ENCODE measurements around the gene CDK14. TPM values are rescaled to one million over a fixed set of nuclear protein-coding genes. Genes with fewer than 3 reads are reported as not detected.

The CDK14 gene
- total RNA-seq, 1 donor from 2014 or later = 58.6 TPM

- DNase-seq (no peak), ATAC-seq (no peak)
- intact Hi-C loops (cut with DNase I) = no loop called here
- no peaks in the 10 kb centered on the region for H3K4me1 ChIP-seq
- H3K36me3 ChIP-seq = no peaks in the 10 kb centered on the region
- TF ChIP-seq, protein P1, sequence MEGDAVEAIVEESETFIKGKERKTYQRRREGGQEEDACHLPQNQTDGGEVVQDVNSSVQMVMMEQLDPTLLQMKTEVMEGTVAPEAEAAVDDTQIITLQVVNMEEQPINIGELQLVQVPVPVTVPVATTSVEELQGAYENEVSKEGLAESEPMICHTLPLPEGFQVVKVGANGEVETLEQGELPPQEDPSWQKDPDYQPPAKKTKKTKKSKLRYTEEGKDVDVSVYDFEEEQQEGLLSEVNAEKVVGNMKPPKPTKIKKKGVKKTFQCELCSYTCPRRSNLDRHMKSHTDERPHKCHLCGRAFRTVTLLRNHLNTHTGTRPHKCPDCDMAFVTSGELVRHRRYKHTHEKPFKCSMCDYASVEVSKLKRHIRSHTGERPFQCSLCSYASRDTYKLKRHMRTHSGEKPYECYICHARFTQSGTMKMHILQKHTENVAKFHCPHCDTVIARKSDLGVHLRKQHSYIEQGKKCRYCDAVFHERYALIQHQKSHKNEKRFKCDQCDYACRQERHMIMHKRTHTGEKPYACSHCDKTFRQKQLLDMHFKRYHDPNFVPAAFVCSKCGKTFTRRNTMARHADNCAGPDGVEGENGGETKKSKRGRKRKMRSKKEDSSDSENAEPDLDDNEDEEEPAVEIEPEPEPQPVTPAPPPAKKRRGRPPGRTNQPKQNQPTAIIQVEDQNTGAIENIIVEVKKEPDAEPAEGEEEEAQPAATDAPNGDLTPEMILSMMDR (IDR thresholded peaks at IDR 0.05) = no peak
- no peaks in the 10 kb centered on the region for H3K27me3 ChIP-seq (ENCODE audit: low read depth)
- no peaks in the 10 kb centered on the region for H3K9me3 ChIP-seq
- H3K4me3 ChIP-seq = no peak overlapping the region
- no peak overlapping the region for H3K27ac ChIP-seq
Observed at GRCh38 chr7:90931986-90932916, 336.1 kb downstream of the CDK14 start.

- H3K27ac ChIP-seq = no peak overlapping the region
- no peaks in the 10 kb centered on the region for H3K9me3 ChIP-seq
- H3K4me3 ChIP-seq = no peak overlapping the region
- H3K27me3 ChIP-seq (ENCODE audit: low read depth) = no peaks in the 10 kb centered on the region
- no peaks in the 10 kb centered on the region for H3K4me1 ChIP-seq
- no peaks in the 10 kb centered on the region for H3K36me3 ChIP-seq
- no peak for DNase-seq
- no peak for ATAC-seq
- TF ChIP-seq, protein P1 (IDR thresholded peaks at IDR 0.05) = no peak
- intact Hi-C loops (cut with DNase I) = no loop called here
Observed at GRCh38 chr7:90933041-90933440, 336.9 kb downstream of the CDK14 start.

GRCh38 chr7:90933984-90934383, 337.9 kb downstream of the CDK14 start:
- no peaks in the 10 kb centered on the region for H3K9me3 ChIP-seq
- TF ChIP-seq, protein P1 (IDR thresholded peaks at IDR 0.05) = no peak
- DNase-seq = no peak
- intact Hi-C loops (cut with DNase I) = no loop called here
- no peak for ATAC-seq
- no peaks in the 10 kb centered on the region for H3K36me3 ChIP-seq
- no peak overlapping the region for H3K4me3 ChIP-seq
- no peaks in the 10 kb centered on the region for H3K4me1 ChIP-seq
- no peaks in the 10 kb centered on the region for H3K27me3 ChIP-seq (ENCODE audit: low read depth)
- H3K27ac ChIP-seq = no peak overlapping the region

DNA sequence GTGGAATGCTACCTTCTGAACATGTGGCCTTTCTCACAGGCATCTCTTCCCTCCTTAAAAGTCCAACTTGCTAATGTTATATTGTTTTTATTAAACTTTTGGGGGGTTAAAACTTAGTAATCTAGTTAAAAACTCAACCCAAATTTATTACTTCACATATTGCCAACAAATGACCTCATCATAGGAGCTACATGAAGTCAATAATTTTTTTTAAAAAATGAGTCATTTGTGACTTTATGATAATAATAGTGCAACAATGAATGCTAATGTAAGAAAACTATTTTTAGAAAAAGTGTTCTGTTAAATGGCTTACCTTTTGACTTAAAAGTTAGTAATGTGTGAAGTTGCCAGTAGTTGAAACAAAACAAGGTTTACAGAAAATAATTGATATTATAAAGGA, 342.2 kb downstream of the CDK14 start:
- no peaks in the 10 kb centered on the region for H3K4me1 ChIP-seq
- ATAC-seq (no peak), DNase-seq (no peak)
- H3K27ac ChIP-seq = no peak overlapping the region
- H3K27me3 ChIP-seq (ENCODE audit: low read depth) = no peaks in the 10 kb centered on the region
- no peaks in the 10 kb centered on the region for H3K36me3 ChIP-seq
- H3K9me3 ChIP-seq = no peaks in the 10 kb centered on the region
- intact Hi-C loops (cut with DNase I) = no loop called here
- no peak overlapping the region for H3K4me3 ChIP-seq
- TF ChIP-seq, protein P1 (IDR thresholded peaks at IDR 0.05) = no peak

GRCh38 chr7:90939666-90940065, 343.5 kb downstream of the CDK14 start:
- TF ChIP-seq, protein P1 (IDR thresholded peaks at IDR 0.05) = no peak
- H3K36me3 ChIP-seq = no peaks in the 10 kb centered on the region
- no peaks in the 10 kb centered on the region for H3K27me3 ChIP-seq (ENCODE audit: low read depth)
- H3K4me1 ChIP-seq = no peaks in the 10 kb centered on the region
- H3K4me3 ChIP-seq = no peak overlapping the region
- H3K9me3 ChIP-seq = no peaks in the 10 kb centered on the region
- ATAC-seq (no peak), DNase-seq (no peak)
- intact Hi-C loops (cut with DNase I) = no loop called here
- H3K27ac ChIP-seq = no peak overlapping the region

All from lower lobe of right lung (tissue), 2 donors.